Measurements from ENCODE around the gene CLN3.
"Not testable (repeated sequence)": the region's sequence is repeated elsewhere in the genome, so short reads cannot be mapped to it uniquely, and the experiment has no call there.

The CLN3 gene

GRCh38 chr16:28491970-28492474 lies at the start of gene CLN3:
CLN3 (minus strand) TSS chr16:28492074; CDS start chr16:28491759, 315 bp downstream.
- peak; percentile 60 to 97 (median 87) for DNase-seq

GRCh38 chr16:28540346-28540745 lies 48.5 kb upstream of the CLN3 start:
- DNase-seq: no peak

- DNase-seq: peak in 46 of 51 donors; percentile 10 to 87 (median 49)
Measured at GRCh38 chr16:28538733-28539596, 47.1 kb upstream of the CLN3 start, which contains the start of gene NUPR1. NUPR1 (minus strand) TSS chr16:28538974; CDS start chr16:28538907, 67 bp downstream.

GRCh38 chr16:28537964-28538732 lies 46.3 kb upstream of the CLN3 start:
- peak in 1 of 51 donors; percentile 23 for DNase-seq

GRCh38 chr16:28537076-28537475 lies 45.2 kb upstream of the CLN3 start:
- DNase-seq: no peak

GRCh38 chr16:28534542-28535373 lies 42.9 kb upstream of the CLN3 start:
- peak in 1 of 51 donors; percentile 25 for DNase-seq

GRCh38 chr16:28532940-28533647 lies 41.2 kb upstream of the CLN3 start:
- no peak for DNase-seq

- peak in 12 of 51 donors; percentile 3 to 41 (median 18) for DNase-seq
Measured at GRCh38 chr16:28531777-28532744, 40.2 kb upstream of the CLN3 start.

GRCh38 chr16:28529124-28529523 lies 37.2 kb upstream of the CLN3 start:
- no peak for DNase-seq

GRCh38 chr16:28528463-28528867 lies 36.6 kb upstream of the CLN3 start:
- no peak for DNase-seq

GRCh38 chr16:28527985-28528384 lies 36.1 kb upstream of the CLN3 start:
- DNase-seq: no peak

- DNase-seq: not testable (repeated sequence)
Measured at GRCh38 chr16:28527100-28527785, 35.4 kb upstream of the CLN3 start.

GRCh38 chr16:28526201-28527099 lies 34.6 kb upstream of the CLN3 start:
- DNase-seq: no peak

- no peak for DNase-seq
Measured at GRCh38 chr16:28524681-28525171, 32.9 kb upstream of the CLN3 start.

- no peak for DNase-seq
Measured at GRCh38 chr16:28522792-28523191, 30.9 kb upstream of the CLN3 start.

- DNase-seq: no peak
Measured at GRCh38 chr16:28521436-28521835, 29.6 kb upstream of the CLN3 start.

GRCh38 chr16:28520672-28521071 lies 28.8 kb upstream of the CLN3 start:
- DNase-seq: no peak
